Measurements from ENCODE around the gene DYRK3. TPM values are rescaled to one million over a fixed set of nuclear protein-coding genes. Genes with fewer than 3 reads are reported as not detected.

Gene DYRK3
- total and polyA plus RNA-seq, 9 of the 15 experiments (the other 6 are each of a cell fraction or from before 2014, with no cell fraction given): 4.5 to 33.7 (median 25.7) TPM

DNA sequence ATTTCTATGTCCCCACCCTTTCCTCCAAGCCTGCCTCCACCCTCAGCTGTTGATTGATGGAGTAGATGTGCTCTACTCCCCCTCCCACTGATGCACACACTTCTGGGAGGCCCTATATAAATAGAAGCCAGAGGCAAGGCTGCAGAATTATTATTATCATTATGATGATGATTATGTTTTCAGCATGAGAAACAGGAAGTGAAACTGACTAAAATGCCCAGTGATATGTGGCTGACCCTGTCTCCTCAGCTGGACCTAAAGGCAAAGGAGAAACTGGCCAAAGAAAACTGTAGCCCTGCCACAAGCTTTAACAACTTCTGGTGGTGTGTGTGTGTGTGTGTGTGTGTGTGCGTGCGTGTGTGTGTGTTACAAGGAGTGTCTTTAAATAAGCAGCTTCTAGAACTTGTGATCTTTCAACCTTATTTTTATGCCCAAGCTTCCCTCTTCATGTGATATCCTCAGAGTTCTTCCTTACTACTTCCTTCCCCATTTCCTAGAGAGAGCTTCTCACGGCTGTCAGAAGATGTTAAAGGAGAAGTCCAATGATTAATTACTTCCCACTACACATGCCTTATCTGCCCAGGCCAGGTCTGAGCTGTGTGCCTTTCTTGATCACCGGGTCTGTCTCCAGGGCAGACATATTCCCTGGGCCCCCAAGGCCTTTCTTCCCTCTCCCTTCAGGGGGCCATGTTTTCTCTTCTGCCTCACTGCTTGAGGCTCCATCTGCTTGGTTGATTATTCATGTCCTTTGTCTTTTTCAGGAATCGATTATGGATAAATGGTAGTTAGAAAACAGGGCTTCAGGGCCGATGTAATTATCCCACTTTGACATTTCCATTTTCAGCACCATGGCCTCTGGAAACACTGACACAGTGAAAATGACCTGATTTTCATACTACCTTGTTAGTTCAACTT lies 37.8 kb downstream of the DYRK3 start (continued):
- TF ChIP-seq, protein P1, sequence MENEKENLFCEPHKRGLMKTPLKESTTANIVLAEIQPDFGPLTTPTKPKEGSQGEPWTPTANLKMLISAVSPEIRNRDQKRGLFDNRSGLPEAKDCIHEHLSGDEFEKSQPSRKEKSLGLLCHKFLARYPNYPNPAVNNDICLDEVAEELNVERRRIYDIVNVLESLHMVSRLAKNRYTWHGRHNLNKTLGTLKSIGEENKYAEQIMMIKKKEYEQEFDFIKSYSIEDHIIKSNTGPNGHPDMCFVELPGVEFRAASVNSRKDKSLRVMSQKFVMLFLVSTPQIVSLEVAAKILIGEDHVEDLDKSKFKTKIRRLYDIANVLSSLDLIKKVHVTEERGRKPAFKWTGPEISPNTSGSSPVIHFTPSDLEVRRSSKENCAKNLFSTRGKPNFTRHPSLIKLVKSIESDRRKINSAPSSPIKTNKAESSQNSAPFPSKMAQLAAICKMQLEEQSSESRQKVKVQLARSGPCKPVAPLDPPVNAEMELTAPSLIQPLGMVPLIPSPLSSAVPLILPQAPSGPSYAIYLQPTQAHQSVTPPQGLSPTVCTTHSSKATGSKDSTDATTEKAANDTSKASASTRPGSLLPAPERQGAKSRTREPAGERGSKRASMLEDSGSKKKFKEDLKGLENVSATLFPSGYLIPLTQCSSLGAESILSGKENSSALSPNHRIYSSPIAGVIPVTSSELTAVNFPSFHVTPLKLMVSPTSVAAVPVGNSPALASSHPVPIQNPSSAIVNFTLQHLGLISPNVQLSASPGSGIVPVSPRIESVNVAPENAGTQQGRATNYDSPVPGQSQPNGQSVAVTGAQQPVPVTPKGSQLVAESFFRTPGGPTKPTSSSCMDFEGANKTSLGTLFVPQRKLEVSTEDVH (IDR thresholded peaks at IDR 0.05; ENCODE audit: low read depth, partially characterized antibody): peak; percentile 45
- TF ChIP-seq, protein P2, sequence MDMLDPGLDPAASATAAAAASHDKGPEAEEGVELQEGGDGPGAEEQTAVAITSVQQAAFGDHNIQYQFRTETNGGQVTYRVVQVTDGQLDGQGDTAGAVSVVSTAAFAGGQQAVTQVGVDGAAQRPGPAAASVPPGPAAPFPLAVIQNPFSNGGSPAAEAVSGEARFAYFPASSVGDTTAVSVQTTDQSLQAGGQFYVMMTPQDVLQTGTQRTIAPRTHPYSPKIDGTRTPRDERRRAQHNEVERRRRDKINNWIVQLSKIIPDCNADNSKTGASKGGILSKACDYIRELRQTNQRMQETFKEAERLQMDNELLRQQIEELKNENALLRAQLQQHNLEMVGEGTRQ (CRISPR knock-in tag; IDR thresholded peaks at IDR 0.05): no peak
- TF ChIP-seq ZNF347 (CRISPR knock-in tag; IDR thresholded peaks at IDR 0.05; ENCODE audit: low read depth) (no peak), YBX1 (IDR thresholded peaks at IDR 0.05) (0 out of 2 replicates have a peak, but pooled peaks have one; percentile 11), POLR2B (IDR thresholded peaks at IDR 0.05; ENCODE audit: low read depth, partially characterized antibody) (no peak), TCF3 (CRISPR knock-in tag; IDR thresholded peaks at IDR 0.05) (peak; percentile 99), RCOR1 (IDR thresholded peaks at IDR 0.05; ENCODE audit: borderline replicate concordance in 1 of 2, low read depth in 2 of 2, low read length in 2 of 2) (peak; percentile 68 to 93; a peak in 3 of 4 replicates), SIRT6 (IDR thresholded peaks at IDR 0.05; ENCODE audit: low read depth, low read length) (no peak), ZKSCAN1 (IDR thresholded peaks at IDR 0.05; ENCODE audit: low read depth, low read length) (peak; percentile 47), ZNF24 (IDR thresholded peaks at IDR 0.05) (peak; percentile 69; the same call in 1 of the 2 replicates), NR2F6 (CRISPR knock-in tag; IDR thresholded peaks at IDR 0.05) (no peak)
- TF ChIP-seq, protein P3, sequence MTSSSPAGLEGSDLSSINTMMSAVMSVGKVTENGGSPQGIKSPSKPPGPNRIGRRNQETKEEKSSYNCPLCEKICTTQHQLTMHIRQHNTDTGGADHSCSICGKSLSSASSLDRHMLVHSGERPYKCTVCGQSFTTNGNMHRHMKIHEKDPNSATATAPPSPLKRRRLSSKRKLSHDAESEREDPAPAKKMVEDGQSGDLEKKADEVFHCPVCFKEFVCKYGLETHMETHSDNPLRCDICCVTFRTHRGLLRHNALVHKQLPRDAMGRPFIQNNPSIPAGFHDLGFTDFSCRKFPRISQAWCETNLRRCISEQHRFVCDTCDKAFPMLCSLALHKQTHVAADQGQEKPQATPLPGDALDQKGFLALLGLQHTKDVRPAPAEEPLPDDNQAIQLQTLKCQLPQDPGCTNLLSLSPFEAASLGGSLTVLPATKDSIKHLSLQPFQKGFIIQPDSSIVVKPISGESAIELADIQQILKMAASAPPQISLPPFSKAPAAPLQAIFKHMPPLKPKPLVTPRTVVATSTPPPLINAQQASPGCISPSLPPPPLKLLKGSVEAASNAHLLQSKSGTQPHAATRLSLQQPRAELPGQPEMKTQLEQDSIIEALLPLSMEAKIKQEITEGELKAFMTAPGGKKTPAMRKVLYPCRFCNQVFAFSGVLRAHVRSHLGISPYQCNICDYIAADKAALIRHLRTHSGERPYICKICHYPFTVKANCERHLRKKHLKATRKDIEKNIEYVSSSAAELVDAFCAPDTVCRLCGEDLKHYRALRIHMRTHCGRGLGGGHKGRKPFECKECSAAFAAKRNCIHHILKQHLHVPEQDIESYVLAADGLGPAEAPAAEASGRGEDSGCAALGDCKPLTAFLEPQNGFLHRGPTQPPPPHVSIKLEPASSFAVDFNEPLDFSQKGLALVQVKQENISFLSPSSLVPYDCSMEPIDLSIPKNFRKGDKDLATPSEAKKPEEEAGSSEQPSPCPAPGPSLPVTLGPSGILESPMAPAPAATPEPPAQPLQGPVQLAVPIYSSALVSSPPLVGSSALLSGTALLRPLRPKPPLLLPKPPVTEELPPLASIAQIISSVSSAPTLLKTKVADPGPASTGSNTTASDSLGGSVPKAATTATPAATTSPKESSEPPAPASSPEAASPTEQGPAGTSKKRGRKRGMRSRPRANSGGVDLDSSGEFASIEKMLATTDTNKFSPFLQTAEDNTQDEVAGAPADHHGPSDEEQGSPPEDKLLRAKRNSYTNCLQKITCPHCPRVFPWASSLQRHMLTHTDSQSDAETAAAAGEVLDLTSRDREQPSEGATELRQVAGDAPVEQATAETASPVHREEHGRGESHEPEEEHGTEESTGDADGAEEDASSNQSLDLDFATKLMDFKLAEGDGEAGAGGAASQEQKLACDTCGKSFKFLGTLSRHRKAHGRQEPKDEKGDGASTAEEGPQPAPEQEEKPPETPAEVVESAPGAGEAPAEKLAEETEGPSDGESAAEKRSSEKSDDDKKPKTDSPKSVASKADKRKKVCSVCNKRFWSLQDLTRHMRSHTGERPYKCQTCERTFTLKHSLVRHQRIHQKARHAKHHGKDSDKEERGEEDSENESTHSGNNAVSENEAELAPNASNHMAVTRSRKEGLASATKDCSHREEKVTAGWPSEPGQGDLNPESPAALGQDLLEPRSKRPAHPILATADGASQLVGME (CRISPR knock-in tag; IDR thresholded peaks at IDR 0.05): no peak
- TF ChIP-seq, protein P4, sequence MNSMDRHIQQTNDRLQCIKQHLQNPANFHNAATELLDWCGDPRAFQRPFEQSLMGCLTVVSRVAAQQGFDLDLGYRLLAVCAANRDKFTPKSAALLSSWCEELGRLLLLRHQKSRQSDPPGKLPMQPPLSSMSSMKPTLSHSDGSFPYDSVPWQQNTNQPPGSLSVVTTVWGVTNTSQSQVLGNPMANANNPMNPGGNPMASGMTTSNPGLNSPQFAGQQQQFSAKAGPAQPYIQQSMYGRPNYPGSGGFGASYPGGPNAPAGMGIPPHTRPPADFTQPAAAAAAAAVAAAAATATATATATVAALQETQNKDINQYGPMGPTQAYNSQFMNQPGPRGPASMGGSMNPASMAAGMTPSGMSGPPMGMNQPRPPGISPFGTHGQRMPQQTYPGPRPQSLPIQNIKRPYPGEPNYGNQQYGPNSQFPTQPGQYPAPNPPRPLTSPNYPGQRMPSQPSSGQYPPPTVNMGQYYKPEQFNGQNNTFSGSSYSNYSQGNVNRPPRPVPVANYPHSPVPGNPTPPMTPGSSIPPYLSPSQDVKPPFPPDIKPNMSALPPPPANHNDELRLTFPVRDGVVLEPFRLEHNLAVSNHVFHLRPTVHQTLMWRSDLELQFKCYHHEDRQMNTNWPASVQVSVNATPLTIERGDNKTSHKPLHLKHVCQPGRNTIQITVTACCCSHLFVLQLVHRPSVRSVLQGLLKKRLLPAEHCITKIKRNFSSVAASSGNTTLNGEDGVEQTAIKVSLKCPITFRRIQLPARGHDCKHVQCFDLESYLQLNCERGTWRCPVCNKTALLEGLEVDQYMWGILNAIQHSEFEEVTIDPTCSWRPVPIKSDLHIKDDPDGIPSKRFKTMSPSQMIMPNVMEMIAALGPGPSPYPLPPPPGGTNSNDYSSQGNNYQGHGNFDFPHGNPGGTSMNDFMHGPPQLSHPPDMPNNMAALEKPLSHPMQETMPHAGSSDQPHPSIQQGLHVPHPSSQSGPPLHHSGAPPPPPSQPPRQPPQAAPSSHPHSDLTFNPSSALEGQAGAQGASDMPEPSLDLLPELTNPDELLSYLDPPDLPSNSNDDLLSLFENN (IDR thresholded peaks at IDR 0.05; ENCODE audit: low read depth in 2 of 2, low read length in 2 of 2): peak in 1 of 2 experiments; percentile 97; a peak in 2 of 4 replicates
